Tibial artery (tissue), 4 donors: ENCODE results near the gene ARHGAP24.
"Not testable (repeated sequence)": the region's sequence is repeated elsewhere in the genome, so short reads cannot be mapped to it uniquely, and the experiment has no call there.

Source experiments
- DNase-seq, 2 donors: peaks; one replicate each; pipeline ENCODE4 v3.0.0-alpha.2; 2019
- H3K27ac ChIP-seq, 2 donors: fragments of 200-600 bp; sonication (generic) in 1 of 2; 1 replicate in 1 of 2; 2 replicates in 1 of 2; pipeline ENCODE4 v1.5.1; 2018 to 2019; ENCODE audit warnings: mild to moderate bottlenecking in 1 of 2
- H3K27me3 ChIP-seq, 2 donors: fragments of 200-600 bp; sonication (generic) in 1 of 2; one replicate each; pipeline versions ENCODE4 v1.5.1 to v1.6.0; 2016 to 2019
- H3K36me3 ChIP-seq, 3 donors: fragments of 200-600 bp; sonication (generic) in 2 of 3; one replicate each; pipeline ENCODE4 v1.5.1; 2016 to 2019; ENCODE audit warnings: mild to moderate bottlenecking in 2 of 3
- H3K4me1 ChIP-seq, 4 donors: fragments of 200-600 bp; sonication (generic) in 2 of 4; 1 replicate in 3 of 4; 2 replicates in 1 of 4; pipeline ENCODE4 v1.5.1; 2016 to 2019
- H3K4me3 ChIP-seq, 2 donors: fragments of 200-600 bp; sonication (generic) in 1 of 2; 1 replicate in 1 of 2; 2 replicates in 1 of 2; pipeline ENCODE4 v1.5.1; 2018 to 2019; ENCODE audit warnings: mild to moderate bottlenecking in 2 of 2
- H3K9me3 ChIP-seq, 3 donors: fragments of 200-600 bp; sonication (generic) in 1 of 3; one replicate each; pipeline ENCODE4 v1.5.1; 2016 to 2019
- intact Hi-C: fragments of 100-400 bp; cut with DNase I; formaldehyde crosslinking; loops from one replicate; pipeline ENCODE4 v1.15.0; 2023; ENCODE audit warnings: low total_unique reads
- TF ChIP-seq, protein P1 (sequence below), 2 experiments: fragments of 200-600 bp in 1 of 2; fragments of 450-650 bp in 1 of 2; IDR thresholded peaks; one replicate each; pipeline ENCODE4 v1.5.1; 2017 to 2019; ENCODE audit warnings: antibody characterized with exemption in 2 of 2, mild to moderate bottlenecking in 1 of 2, moderate library complexity in 1 of 2

The ARHGAP24 gene

DNA sequence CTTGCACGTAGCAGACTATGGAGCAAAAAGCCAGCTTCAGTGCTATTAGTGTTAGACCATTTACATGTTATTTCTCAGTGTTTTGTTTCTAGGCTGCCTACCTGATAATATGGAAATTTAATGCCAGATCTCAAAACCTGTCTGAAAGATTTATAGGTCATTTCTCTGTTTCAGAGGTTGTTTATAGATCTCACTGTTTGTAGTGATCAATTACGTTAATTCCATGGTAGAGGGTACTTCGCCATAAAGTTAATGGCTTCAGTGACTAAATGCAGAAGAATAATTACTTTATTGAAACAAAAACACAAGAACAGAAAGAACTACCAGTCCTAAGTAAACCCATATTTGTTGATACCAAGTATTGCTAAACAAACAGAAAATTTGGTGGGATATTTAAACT, 420.8 kb downstream of the ARHGAP24 start:
- H3K27ac ChIP-seq, result no peak overlapping the region
- no peaks in the 10 kb centered on the region for H3K27me3 ChIP-seq
- no peak overlapping the region for H3K4me3 ChIP-seq
- H3K36me3 ChIP-seq, result no peaks in the 10 kb centered on the region
- no peaks in the 10 kb centered on the region for H3K9me3 ChIP-seq
- no peak for DNase-seq
- H3K4me1 ChIP-seq, result peaks cover 0 to 3% (median 0%) of the 10 kb centered on the region in 4 donors
- intact Hi-C loops, result no loop called here
- TF ChIP-seq, protein P1, sequence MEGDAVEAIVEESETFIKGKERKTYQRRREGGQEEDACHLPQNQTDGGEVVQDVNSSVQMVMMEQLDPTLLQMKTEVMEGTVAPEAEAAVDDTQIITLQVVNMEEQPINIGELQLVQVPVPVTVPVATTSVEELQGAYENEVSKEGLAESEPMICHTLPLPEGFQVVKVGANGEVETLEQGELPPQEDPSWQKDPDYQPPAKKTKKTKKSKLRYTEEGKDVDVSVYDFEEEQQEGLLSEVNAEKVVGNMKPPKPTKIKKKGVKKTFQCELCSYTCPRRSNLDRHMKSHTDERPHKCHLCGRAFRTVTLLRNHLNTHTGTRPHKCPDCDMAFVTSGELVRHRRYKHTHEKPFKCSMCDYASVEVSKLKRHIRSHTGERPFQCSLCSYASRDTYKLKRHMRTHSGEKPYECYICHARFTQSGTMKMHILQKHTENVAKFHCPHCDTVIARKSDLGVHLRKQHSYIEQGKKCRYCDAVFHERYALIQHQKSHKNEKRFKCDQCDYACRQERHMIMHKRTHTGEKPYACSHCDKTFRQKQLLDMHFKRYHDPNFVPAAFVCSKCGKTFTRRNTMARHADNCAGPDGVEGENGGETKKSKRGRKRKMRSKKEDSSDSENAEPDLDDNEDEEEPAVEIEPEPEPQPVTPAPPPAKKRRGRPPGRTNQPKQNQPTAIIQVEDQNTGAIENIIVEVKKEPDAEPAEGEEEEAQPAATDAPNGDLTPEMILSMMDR (IDR thresholded peaks at IDR 0.05), result no peak

DNA sequence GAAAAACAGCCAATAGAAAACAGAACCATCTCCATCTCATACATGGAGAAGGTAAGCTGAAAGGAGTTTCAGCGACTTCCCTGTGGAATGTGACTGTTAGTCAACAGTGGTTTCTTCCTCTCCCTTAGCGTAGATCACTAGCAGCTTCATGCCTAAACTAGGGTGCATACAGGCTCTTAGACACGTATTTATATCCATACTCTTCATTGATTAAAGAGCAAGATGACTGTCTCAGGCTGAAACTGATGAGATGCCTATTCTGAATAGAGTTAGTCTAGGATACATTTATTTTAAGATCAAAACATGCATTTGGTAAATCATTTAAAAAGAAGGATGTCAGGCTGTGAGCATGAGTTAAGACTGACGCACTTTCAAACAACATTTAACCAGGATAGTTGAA, 423.3 kb downstream of the ARHGAP24 start:
- H3K27ac ChIP-seq, result no peak overlapping the region
- DNase-seq, result no peak
- no peak overlapping the region for H3K4me3 ChIP-seq
- no peaks in the 10 kb centered on the region for H3K9me3 ChIP-seq
- intact Hi-C loops, result no loop called here
- peaks cover 0 to 3% (median 0%) of the 10 kb centered on the region in 4 donors for H3K4me1 ChIP-seq
- TF ChIP-seq, protein P1 (IDR thresholded peaks at IDR 0.05), result no peak
- no peaks in the 10 kb centered on the region for H3K36me3 ChIP-seq
- H3K27me3 ChIP-seq, result no peaks in the 10 kb centered on the region

DNA sequence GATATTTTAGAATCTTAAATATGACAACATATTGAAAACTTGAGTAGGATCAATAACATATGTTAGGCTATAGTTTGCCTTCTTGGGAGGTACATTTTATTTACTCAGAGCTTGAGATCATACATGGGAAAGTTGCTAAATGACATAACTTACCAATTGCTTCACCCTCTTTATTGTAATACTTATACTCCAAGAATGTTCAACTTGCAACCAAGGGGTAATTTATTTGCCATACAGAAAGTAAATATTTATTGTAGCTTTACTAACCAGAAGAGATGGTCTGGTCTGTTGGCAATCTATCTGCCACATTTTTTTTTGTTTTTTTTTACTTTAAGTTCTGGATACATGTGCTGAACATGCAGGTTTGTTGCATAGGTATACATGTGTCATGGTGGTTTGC, 426.6 kb downstream of the ARHGAP24 start:
- TF ChIP-seq, protein P1 (IDR thresholded peaks at IDR 0.05), result no peak
- Histone ChIP-seq H3K27ac (no peak overlapping the region), H3K9me3 (no peaks in the 10 kb centered on the region), H3K4me3 (no peak overlapping the region), H3K36me3 (no peaks in the 10 kb centered on the region), H3K4me1 (peaks cover 0 to 3% (median 0%) of the 10 kb centered on the region in 4 donors), H3K27me3 (no peaks in the 10 kb centered on the region)
- no peak for DNase-seq
- intact Hi-C loops, result no loop called here

DNA sequence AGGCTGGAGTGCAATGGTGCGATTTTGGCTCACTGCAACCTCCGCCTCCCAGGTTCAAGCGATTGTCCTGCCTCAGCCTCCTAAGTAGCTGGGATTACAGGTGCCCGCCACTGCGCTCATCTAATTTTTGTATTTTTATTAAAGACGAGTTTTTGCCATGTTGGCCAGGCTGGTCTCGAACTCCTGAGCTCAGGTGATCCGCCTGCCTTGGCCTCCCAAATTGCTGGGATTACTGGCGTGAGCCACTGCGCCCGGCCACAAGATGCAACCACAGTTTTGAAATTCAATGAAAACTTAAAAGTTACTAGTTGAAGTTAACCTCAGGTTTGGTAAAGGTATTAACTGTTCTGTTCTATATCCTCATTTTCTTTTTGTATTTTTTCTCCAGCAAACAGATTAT, 427.7 kb downstream of the ARHGAP24 start:
- DNase-seq, H3K36me3 ChIP-seq, H3K27me3 ChIP-seq, H3K27ac ChIP-seq, intact Hi-C loops, H3K9me3 ChIP-seq, H3K4me1 ChIP-seq, H3K4me3 ChIP-seq: not testable (repeated sequence)

DNA sequence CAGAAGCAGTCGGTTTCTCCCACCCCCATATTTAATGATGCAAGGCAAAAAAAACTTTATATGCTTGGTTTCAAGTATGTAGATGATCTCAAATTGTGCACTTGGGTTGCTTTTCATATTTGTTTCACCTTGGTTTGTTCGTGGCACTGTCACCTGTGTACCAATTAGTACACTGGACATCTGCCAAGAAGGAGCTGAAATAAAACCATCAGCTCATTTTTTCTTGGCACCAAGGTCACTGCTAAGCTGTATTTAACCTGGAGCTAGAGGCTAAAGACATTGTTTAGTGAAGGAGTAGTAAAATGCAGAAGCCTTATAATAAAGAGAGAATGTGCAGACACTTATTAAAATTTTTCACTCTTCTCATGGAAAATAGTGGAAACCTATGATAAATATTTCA, 430.8 kb downstream of the ARHGAP24 start:
- TF ChIP-seq, protein P1 (IDR thresholded peaks at IDR 0.05), result no peak
- Histone ChIP-seq H3K36me3 (no peaks in the 10 kb centered on the region), H3K27me3 (no peaks in the 10 kb centered on the region), H3K9me3 (no peaks in the 10 kb centered on the region), H3K4me1 (peaks cover 0 to 9% (median 0%) of the 10 kb centered on the region in 4 donors), H3K27ac (no peak overlapping the region), H3K4me3 (no peak overlapping the region)
- DNase-seq, result no peak
- intact Hi-C loops, result no loop called here

DNA sequence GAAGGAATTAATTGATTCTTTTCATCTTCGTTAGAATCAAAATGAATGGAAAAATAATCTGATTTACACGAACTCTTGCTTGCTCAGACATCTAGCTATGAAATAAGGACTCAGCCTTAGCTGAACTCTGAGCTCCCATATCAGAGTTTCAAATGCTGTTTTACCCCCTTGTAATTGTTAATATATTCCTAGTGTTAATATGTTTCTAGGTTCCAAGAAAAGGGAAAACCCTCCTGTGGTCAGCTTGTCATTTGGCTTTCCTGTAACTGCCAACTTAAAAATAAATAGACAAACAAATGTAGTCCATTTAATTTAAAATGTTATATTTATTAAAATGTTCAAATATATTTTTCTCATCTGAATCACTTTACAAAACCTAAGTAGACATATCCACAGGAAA, 432.1 kb downstream of the ARHGAP24 start:
- peaks cover 0 to 9% (median 0%) of the 10 kb centered on the region in 4 donors for H3K4me1 ChIP-seq
- intact Hi-C loops, result no loop called here
- H3K27ac ChIP-seq, result no peak overlapping the region
- TF ChIP-seq, protein P1 (IDR thresholded peaks at IDR 0.05), result no peak
- H3K36me3 ChIP-seq, result no peaks in the 10 kb centered on the region
- H3K9me3 ChIP-seq, result no peaks in the 10 kb centered on the region
- H3K27me3 ChIP-seq, result no peaks in the 10 kb centered on the region
- no peak for DNase-seq
- no peak overlapping the region for H3K4me3 ChIP-seq
